H1 (cell line): ENCODE data around the gene RNF166. TPM values are rescaled to one million over a fixed set of nuclear protein-coding genes. Genes with fewer than 3 reads are reported as not detected.

Experiments
- CTCF ChIA-PET: fragments of 300-600 bp; sonication (Branson Sonifier 250); formaldehyde crosslinking; loops from one replicate; lab custom pipeline; 2021; ENCODE audit not compliant: partially characterized antibody; lab: Charles Lee
- POLR2A ChIA-PET: fragments of 300-600 bp; sonication (Branson Sonifier 250); formaldehyde crosslinking; loops from one replicate; lab custom pipeline; 2021; ENCODE audit warnings: inconsistent platforms; ENCODE audit not compliant: partially characterized antibody; lab: Charles Lee
- DNase-seq, 2 experiments: peaks; one replicate each; pipeline versions ENCODE4 v3.0.0 to v3.0.0-alpha.2; 2010 to 2022; ENCODE audit warnings: low spot score in 2 of 2, low read depth in 1 of 2, mixed read lengths in 1 of 2
- FAIRE-seq: peaks from 2 replicates; lab custom pipeline; 2011; peaks lifted over from hg19 to GRCh38; lab: Jason Lieb, UNC
- H2AFZ ChIP-seq: 2 replicates; pipeline ENCODE4 v1.8.1; 2012; ENCODE audit warnings: low read length, inconsistent platforms
- H2AK5ac ChIP-seq: 2 replicates; pipeline ENCODE4 v1.6.1; 2013; ENCODE audit warnings: low read depth, low read length
- H2BK120ac ChIP-seq: replicated peaks from 2 replicates; pipeline ENCODE3; 2013; ENCODE audit warnings: low read depth, low read length, inconsistent platforms
- H2BK12ac ChIP-seq: 2 replicates; pipeline ENCODE4 v1.6.1; 2013; ENCODE audit warnings: low read depth, low read length
- H2BK15ac ChIP-seq: 2 replicates; pipeline ENCODE4 v1.6.1; 2013; ENCODE audit warnings: low read length
- H2BK20ac ChIP-seq: 2 replicates; pipeline ENCODE4 v1.6.1; 2013; ENCODE audit warnings: low read length
- H2BK5ac ChIP-seq: 2 replicates; pipeline ENCODE4 v1.6.1; 2013; ENCODE audit warnings: low read depth, low read length
- H3K14ac ChIP-seq: 2 replicates; pipeline ENCODE4 v1.6.1; 2013; ENCODE audit warnings: inconsistent platforms; ENCODE audit not compliant: insufficient read length
- H3K18ac ChIP-seq: 2 replicates; pipeline ENCODE4 v1.6.1; 2013; ENCODE audit warnings: low read length; ENCODE audit errors: extremely low read depth
- H3K23ac ChIP-seq: 2 replicates; pipeline ENCODE4 v1.6.1; 2013; ENCODE audit warnings: inconsistent platforms; ENCODE audit not compliant: insufficient read length
- H3K23me2 ChIP-seq: 2 replicates; pipeline ENCODE4 v1.6.1; 2013; ENCODE audit warnings: low read depth, low read length
- H3K27ac ChIP-seq: 2 replicates; pipeline ENCODE4 v1.6.1; 2011; ENCODE audit warnings: low read depth, low read length, inconsistent platforms
- H3K27me3 ChIP-seq, 4 experiments: replicated peaks in 1 of 4; 1 replicate in 1 of 4; 2 replicates in 3 of 4; pipeline versions ENCODE4 v1.6.1 to v1.8.1; 2011 to 2013; ENCODE audit warnings: low read length in 3 of 4, mild to moderate bottlenecking in 3 of 4, inconsistent platforms in 2 of 4, mixed read lengths in 2 of 4, moderate library complexity in 1 of 4; ENCODE audit not compliant: control insufficient read depth in 3 of 4, insufficient read depth in 3 of 4; ENCODE audit errors: extremely low read depth in 1 of 4
- H3K36me3 ChIP-seq, 4 experiments: 2 replicates each; pipeline versions ENCODE4 v1.6.1 to v1.8.1; 2011 to 2013; ENCODE audit warnings: mild to moderate bottlenecking in 4 of 4, low read length in 3 of 4, moderate library complexity in 2 of 4, control low read depth in 1 of 4, inconsistent platforms in 1 of 4; ENCODE audit not compliant: insufficient read depth in 4 of 4, control insufficient read depth in 2 of 4
- H3K4ac ChIP-seq: replicated peaks from 2 replicates; pipeline ENCODE3; 2013; ENCODE audit warnings: low read length, low read depth, mixed read lengths, inconsistent platforms; ENCODE audit not compliant: insufficient read length
- H3K4me1 ChIP-seq, 4 experiments: replicated peaks in 1 of 4; 1 replicate in 1 of 4; 2 replicates in 3 of 4; pipeline versions ENCODE4 v1.6.1 to v1.8.1; 2011 to 2013; ENCODE audit warnings: low read length in 3 of 4, inconsistent platforms in 2 of 4, mixed read lengths in 1 of 4; ENCODE audit not compliant: insufficient read depth in 4 of 4, control insufficient read depth in 3 of 4
- H3K4me2 ChIP-seq, 2 experiments: 2 replicates each; pipeline versions ENCODE4 v1.6.1 to v1.8.1; 2011 to 2013; ENCODE audit warnings: low read depth in 2 of 2, low read length in 2 of 2, control low read depth in 1 of 2, inconsistent platforms in 1 of 2, mild to moderate bottlenecking in 1 of 2; ENCODE audit not compliant: insufficient read depth in 1 of 2
- H3K4me3 ChIP-seq, 4 experiments: fragments of 200-600, 300-600 bp in 1 of 4; sonication (generic), shearing (Covaris generic), sonication (Bioruptor Twin) in 1 of 4; 2 replicates each; pipeline versions ENCODE4 v1.5.1 to v1.8.1; 2011 to 2016; ENCODE audit warnings: low read length in 4 of 4, low read depth in 3 of 4, control low read depth in 2 of 4, inconsistent platforms in 2 of 4, mild to moderate bottlenecking in 2 of 4, mixed read lengths in 1 of 4, moderate library complexity in 1 of 4; ENCODE audit not compliant: insufficient read depth in 2 of 4; ENCODE audit errors: extremely low read depth in 1 of 4
- H3K56ac ChIP-seq: replicated peaks from 2 replicates; pipeline ENCODE3; 2013; ENCODE audit warnings: low read depth, mild to moderate bottlenecking, mixed read lengths, low read length, inconsistent platforms; ENCODE audit not compliant: insufficient read length
- H3K79me1 ChIP-seq: 2 replicates; pipeline ENCODE4 v1.6.1; 2013; ENCODE audit warnings: low read depth, low read length, control low read depth
- H3K79me2 ChIP-seq, 2 experiments: 2 replicates each; pipeline versions ENCODE4 v1.6.1 to v1.8.1; 2012 to 2013; ENCODE audit warnings: low read length in 2 of 2, mild to moderate bottlenecking in 2 of 2, inconsistent platforms in 1 of 2; ENCODE audit not compliant: insufficient read depth in 2 of 2, control insufficient read depth in 1 of 2
- H3K9ac ChIP-seq, 4 experiments: replicated peaks in 1 of 4; 1 replicate in 1 of 4; 2 replicates in 3 of 4; pipeline versions ENCODE4 v1.6.1 to v1.8.1; 2011 to 2013; ENCODE audit warnings: low read depth in 3 of 4, low read length in 3 of 4, control low read depth in 2 of 4, mild to moderate bottlenecking in 2 of 4, moderate library complexity in 2 of 4, inconsistent platforms in 1 of 4; ENCODE audit errors: extremely low read depth in 1 of 4
- H3K9me3 ChIP-seq, 2 experiments: 2 replicates each; pipeline versions ENCODE4 v1.6.1 to v1.8.1; 2012 to 2013; ENCODE audit warnings: mild to moderate bottlenecking in 2 of 2, moderate library complexity in 2 of 2, control low read depth in 1 of 2, inconsistent platforms in 1 of 2, low read depth in 1 of 2, low read length in 1 of 2, mixed read lengths in 1 of 2; ENCODE audit not compliant: insufficient read depth in 2 of 2
- H4K20me1 ChIP-seq, 2 experiments: replicated peaks in 1 of 2; 2 replicates each; pipeline versions ENCODE3 to v1.8.1; 2011 to 2013; ENCODE audit warnings: inconsistent platforms in 2 of 2, low read length in 2 of 2, mild to moderate bottlenecking in 1 of 2; ENCODE audit not compliant: insufficient read depth in 2 of 2, control insufficient read depth in 1 of 2
- H4K5ac ChIP-seq: 2 replicates; pipeline ENCODE4 v1.6.1; 2013; ENCODE audit warnings: low read length, low read depth, mixed read lengths, inconsistent platforms; ENCODE audit not compliant: insufficient read length
- H4K8ac ChIP-seq: 2 replicates; pipeline ENCODE4 v1.8.0; 2013; ENCODE audit warnings: mild to moderate bottlenecking, moderate library complexity, low read length, inconsistent platforms; ENCODE audit not compliant: insufficient read depth; ENCODE audit errors: extremely low read depth
- H4K91ac ChIP-seq: replicated peaks from 2 replicates; pipeline ENCODE3; 2013; ENCODE audit warnings: low read length, mixed read lengths, inconsistent platforms; ENCODE audit not compliant: insufficient read length
- CHD2 ChIP-seq: IDR thresholded peaks from 2 replicates; pipeline ENCODE4 v1.6.1; 2012; ENCODE audit warnings: low read length, improper control_type of control experiment
- CTBP2 ChIP-seq: IDR thresholded peaks from 2 replicates; pipeline ENCODE4 v1.7.0; 2011; ENCODE audit warnings: borderline replicate concordance, mild to moderate bottlenecking, moderate library complexity, mixed read lengths, low read length; ENCODE audit not compliant: insufficient read depth, insufficient read length
- EP300 ChIP-seq, 2 experiments: IDR thresholded peaks; 1 replicate in 1 of 2; 2 replicates in 1 of 2; pipeline ENCODE4 v1.6.1; 2011 to 2012; ENCODE audit warnings: low read depth in 2 of 2, low read length in 2 of 2, mild to moderate bottlenecking in 2 of 2, borderline replicate concordance in 1 of 2, inconsistent platforms in 1 of 2, moderate library complexity in 1 of 2
- JUN ChIP-seq: IDR thresholded peaks from 2 replicates; pipeline ENCODE4 v1.6.1; 2011; ENCODE audit warnings: low read depth, mild to moderate bottlenecking, improper control_type of control experiment, low read length
- MAFK ChIP-seq: IDR thresholded peaks from 2 replicates; pipeline ENCODE4 v1.6.1; 2012; ENCODE audit warnings: low read depth, mild to moderate bottlenecking, improper control_type of control experiment, low read length
- RBBP5 ChIP-seq: IDR thresholded peaks from 2 replicates; pipeline ENCODE4 v1.7.1; 2012; ENCODE audit warnings: low read depth, mild to moderate bottlenecking, inconsistent platforms, low read length, moderate library complexity, borderline replicate concordance
- SP1 ChIP-seq: IDR thresholded peaks from 2 replicates; pipeline ENCODE4 v1.6.1; 2011; ENCODE audit warnings: low read depth, low read length
- SP2 ChIP-seq: IDR thresholded peaks from 2 replicates; pipeline ENCODE4 v1.6.1; 2012; ENCODE audit warnings: mild to moderate bottlenecking, low read length, inconsistent platforms
- SP4 ChIP-seq: IDR thresholded peaks from 2 replicates; pipeline ENCODE4 v1.6.1; 2012; ENCODE audit warnings: low read length, inconsistent platforms
- SRF ChIP-seq: IDR thresholded peaks from 2 replicates; pipeline ENCODE4 v1.6.1; 2011; ENCODE audit warnings: mild to moderate bottlenecking, low read depth, low read length, moderate library complexity
- WGBS, 2 experiments: shearing (Covaris generic) in 1 of 2; methylation state at CpG; one replicate each; pipeline versions ENCODE4 v1.1.6 to v1.1.7; 2013 to 2015; ENCODE audit warnings: low lambda C conversion rate in 2 of 2, mixed read lengths in 2 of 2, inconsistent platforms in 1 of 2, low coverage in 1 of 2, missing lambda C conversion rate in 1 of 2; ENCODE audit not compliant: insufficient replicate concordance in 2 of 2, insufficient coverage in 1 of 2, insufficient read length in 1 of 2; ENCODE audit errors: extremely low coverage in 1 of 2, missing lambda C conversion rate in 1 of 2; 5-methylcytosine and 5-hydroxymethylcytosine counted together
- polyA plus RNA-seq, 7 experiments: library from polyadenylated mRNA; depleted of rRNA in 3 of 7; stranded (reverse) in 5 of 7; unstranded in 2 of 7; fragments of >200 nt in 5 of 7; fragments of 200-250 nt in 2 of 7; gene quantifications; 1 replicate in 5 of 7; 2 replicates in 1 of 7; 4 replicates in 1 of 7; pipeline versions ENCODE4 v1.2.1 to v1.2.3, GENCODE V29; 2011 to 2013; ENCODE audit warnings: missing spikeins in 2 of 7, mixed read lengths in 2 of 7
- total RNA-seq: library from RNA; stranded (reverse); fragmentation: NEBNext Ultra II Directional; extraction: Animal tissue kit (Norgen Biotek cat#: 25700); gene quantifications from 2 replicates; pipeline ENCODE4 v1.2.1, GENCODE V29; 2021

The RNF166 gene
- total and polyA plus RNA-seq, 2 of the 8 experiments (the other 6 are each of a cell fraction or from before 2014, with no cell fraction given), result 29.8 to 31.2 TPM

DNA sequence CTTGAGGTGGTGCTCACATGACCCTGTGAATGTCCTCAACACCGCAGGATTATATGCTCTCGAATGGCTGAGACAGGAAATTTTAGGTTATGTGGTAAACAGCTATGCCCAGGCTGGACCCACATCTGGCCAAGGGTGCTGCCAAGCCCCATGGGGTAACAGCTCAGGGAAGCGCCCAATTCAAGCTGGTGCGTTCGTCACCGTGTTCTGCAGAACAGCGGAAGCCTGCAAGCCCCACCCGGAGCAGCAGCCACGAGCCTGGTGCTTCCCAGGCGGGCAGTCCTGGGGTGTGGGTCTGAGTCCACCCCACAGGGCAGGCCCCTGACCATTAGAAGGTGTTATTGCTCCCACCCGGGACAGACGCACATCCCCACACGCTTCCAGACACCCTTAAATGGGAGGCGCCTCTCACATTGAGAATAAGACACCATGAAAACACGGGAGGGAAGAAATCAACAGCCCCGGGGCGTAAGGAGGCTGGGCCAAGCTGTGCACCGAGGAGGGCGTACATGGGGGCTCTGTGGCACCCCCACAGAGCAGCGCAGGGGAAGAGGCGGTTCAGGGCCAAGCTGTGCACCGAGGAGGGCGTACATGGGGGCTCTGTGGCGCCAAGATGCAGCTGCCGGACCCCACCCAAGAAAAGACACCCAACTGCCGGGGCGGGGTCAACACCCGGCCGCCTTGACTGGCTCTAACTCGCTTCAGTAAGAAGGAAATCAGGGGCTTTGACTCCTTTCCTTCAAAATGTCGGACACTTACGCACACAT, 52.4 kb downstream of the RNF166 start:
- peaks cover 0 to 11% (median 7%) of the 10 kb centered on the region in 4 experiments; a peak in 5 of 7 replicates for H3K4me1 ChIP-seq
- H4K91ac ChIP-seq, result no peak overlapping the region
- H3K4ac ChIP-seq, result no peak overlapping the region
- H3K9ac ChIP-seq, result no peak overlapping the region
- H2BK120ac ChIP-seq, result no peak overlapping the region
- no peak overlapping the region for H3K56ac ChIP-seq
- no peak overlapping the region for H2AK5ac ChIP-seq
- peaks cover 0 to under 1% of the 10 kb centered on the region in 2 experiments; a peak in 1 of 4 replicates for H3K79me2 ChIP-seq
- no peak for DNase-seq
- 88% methylated on average over 29 of the region's 32 CpGs; no CpG with 5 or more reads in 1 of the 2 experiments for WGBS, 2 experiments
- peaks cover 10% of the 10 kb centered on the region; the same call in 1 of the 2 replicates for H3K23me2 ChIP-seq
- H3K23ac ChIP-seq, result no peak overlapping the region
- FAIRE-seq, result no peak
- no peak overlapping the region for H3K27ac ChIP-seq
- no peak overlapping the region for H3K4me2 ChIP-seq
- H3K27me3 ChIP-seq, result no peaks in the 10 kb centered on the region
- H4K5ac ChIP-seq, result no peak overlapping the region
- H3K36me3 ChIP-seq, result peaks cover 3 to 29% (median 4%) of the 10 kb centered on the region in 4 experiments; a peak in 7 of 8 replicates
- no peak overlapping the region for H2BK15ac ChIP-seq
- CTCF ChIA-PET, result interaction anchor here (1.2 to 1.9 kb wide), 2 partner anchors 69 to 82 kb away, joined by 3 to 4 read pairs; no protein-coding TSS in a partner anchor
- H3K14ac ChIP-seq, result no peak overlapping the region
- H2BK5ac ChIP-seq, result no peak overlapping the region
- no peak overlapping the region for H2AFZ ChIP-seq
- peak overlapping the region; percentile 65; the same call in 1 of the 2 replicates for H4K8ac ChIP-seq
- H3K9me3 ChIP-seq, result no peaks in the 10 kb centered on the region
- peaks cover 0 to 36% of the 10 kb centered on the region in 2 experiments for H4K20me1 ChIP-seq
- H2BK20ac ChIP-seq, result no peak overlapping the region
- POLR2A ChIA-PET, result interaction anchor here (0.6 to 2.0 kb wide), 2 partner anchors 9 to 1318 kb away, joined by 3 to 4 read pairs; partner anchors contain the start of gene MVD
- H3K18ac ChIP-seq, result no peak overlapping the region
- no peak overlapping the region for H2BK12ac ChIP-seq
- H3K79me1 ChIP-seq, result peaks cover 6% of the 10 kb centered on the region
- no peak overlapping the region for H3K4me3 ChIP-seq
- TF ChIP-seq SP2 (no peak), RBBP5 (no peak), SP1 (no peak), SP4 (no peak), EP300 (IDR thresholded peaks at IDR 0.05; ENCODE audit: borderline replicate concordance in 1 of 2, low read depth in 2 of 2, low read length in 2 of 2) (no peak), CHD2 (no peak), CTBP2 (no peak), SRF (no peak), JUN (no peak), MAFK (no peak)
